ENCODE data around the gene CDH16.
A peak's percentile ranks its signal among the peaks of the same experiment; 100 is the strongest.
"Not testable (repeated sequence)": the region's sequence is repeated elsewhere in the genome, so short reads cannot be mapped to it uniquely, and the experiment has no call there.

Gene CDH16

GRCh38 chr16:66871363-66871762, 47.3 kb downstream of the CDH16 start:
- DNase-seq, result not testable (repeated sequence)

- DNase-seq, result no peak
Observed at GRCh38 chr16:66869424-66869823, 49.3 kb downstream of the CDH16 start.

- no peak for DNase-seq
Observed at GRCh38 chr16:66863707-66864106, 55.0 kb downstream of the CDH16 start.

- no peak for DNase-seq
Observed at GRCh38 chr16:66862023-66862520, 56.6 kb downstream of the CDH16 start.

- no peak for DNase-seq
Observed at GRCh38 chr16:66859397-66860068, 59.2 kb downstream of the CDH16 start.

GRCh38 chr16:66858740-66859396, 59.8 kb downstream of the CDH16 start:
- peak; percentile 38 for DNase-seq
